Stimulated activated CD8-positive, alpha-beta memory T cell treated with anti-CD3 and anti-CD28 coated beads, Interleukin-12 subunit alpha, Interleukin-12 subunit beta, amount 100 ng/mL, for 1 hour (primary cell): ENCODE results near the gene ADD3.
"Not testable (repeated sequence)": the region's sequence is repeated elsewhere in the genome, so short reads cannot be mapped to it uniquely, and the experiment has no call there.

Experiments used
- DNase-seq: peaks from one replicate; pipeline ENCODE4 v3.0.0-alpha.2; 2020; ENCODE audit warnings: low read depth

Gene ADD3

GRCh38 chr10:109975244-109976190 lies 32.3 kb upstream of the ADD3 start:
- no peak for DNase-seq

GRCh38 chr10:109976681-109977080 lies 31.1 kb upstream of the ADD3 start:
- no peak for DNase-seq

- no peak for DNase-seq
Observed at GRCh38 chr10:109977382-109977806, 30.4 kb upstream of the ADD3 start.

GRCh38 chr10:109978481-109978880 lies 29.3 kb upstream of the ADD3 start:
- DNase-seq = peak; percentile 45

GRCh38 chr10:109979215-109979614 lies 28.6 kb upstream of the ADD3 start:
- DNase-seq = no peak

GRCh38 chr10:109981650-109982049 lies 26.1 kb upstream of the ADD3 start:
- no peak for DNase-seq

- no peak for DNase-seq
Observed at GRCh38 chr10:109982123-109982522, 25.7 kb upstream of the ADD3 start.

- DNase-seq = no peak
Observed at GRCh38 chr10:109982812-109983211, 25.0 kb upstream of the ADD3 start.

- no peak for DNase-seq
Observed at GRCh38 chr10:109984013-109984412, 23.8 kb upstream of the ADD3 start.

- not testable (repeated sequence) for DNase-seq
Observed at GRCh38 chr10:109985768-109986167, 22.0 kb upstream of the ADD3 start.

GRCh38 chr10:109987452-109988211 lies 20.2 kb upstream of the ADD3 start:
- no peak for DNase-seq

GRCh38 chr10:109988212-109988596 lies 19.6 kb upstream of the ADD3 start:
- DNase-seq = no peak

- DNase-seq = no peak
Observed at GRCh38 chr10:109991266-109991855, 16.4 kb upstream of the ADD3 start.

- no peak for DNase-seq
Observed at GRCh38 chr10:109992485-109992884, 15.3 kb upstream of the ADD3 start.

GRCh38 chr10:109993551-109994330 lies 14.0 kb upstream of the ADD3 start:
- no peak for DNase-seq

GRCh38 chr10:109994711-109995577 lies 12.8 kb upstream of the ADD3 start:
- no peak for DNase-seq

GRCh38 chr10:109995595-109995994 lies 12.2 kb upstream of the ADD3 start:
- DNase-seq = no peak

GRCh38 chr10:109996225-109996624 lies 11.6 kb upstream of the ADD3 start:
- no peak for DNase-seq

- no peak for DNase-seq
Observed at GRCh38 chr10:109996766-109997171, 11.0 kb upstream of the ADD3 start.

- DNase-seq = no peak
Observed at GRCh38 chr10:109997233-109997632, 10.6 kb upstream of the ADD3 start.

- no peak for DNase-seq
Observed at GRCh38 chr10:109998513-109998912, 9.3 kb upstream of the ADD3 start.
